GM12865 (cell line): ENCODE data around the gene RDH13.
A peak's percentile ranks its signal among the peaks of the same experiment; 100 is the strongest.
"Not testable (repeated sequence)": the region's sequence is repeated elsewhere in the genome, so short reads cannot be mapped to it uniquely, and the experiment has no call there.

Experiments used
- DNase-seq: peaks from one replicate; pipeline ENCODE4 v3.0.0; 2010; ENCODE audit warnings: low read depth
- H3K4me3 ChIP-seq: 2 replicates; pipeline ENCODE4 v1.5.1; 2011; ENCODE audit warnings: mild to moderate bottlenecking, low read depth, low read length, control low read depth
- CTCF ChIP-seq: IDR thresholded peaks from 2 replicates; pipeline ENCODE4 v1.5.1; 2011; ENCODE audit warnings: low read length, control low read depth, low read depth, inconsistent platforms; ENCODE audit not compliant: insufficient read depth; ENCODE audit errors: missing control alignments

Gene RDH13

GRCh38 chr19:55018216-55018615 lies 44.7 kb downstream of the RDH13 start:
- DNase-seq: no peak

GRCh38 chr19:55016017-55016416 lies 46.9 kb downstream of the RDH13 start:
- H3K4me3 ChIP-seq: no peak overlapping the region
- no peak for DNase-seq
- no peak for TF ChIP-seq CTCF

More at GRCh38 chr19:55018216-55018615, 44.7 kb downstream of the RDH13 start:
- no peak for TF ChIP-seq CTCF
- H3K4me3 ChIP-seq: no peak overlapping the region

GRCh38 chr19:55015126-55015525 lies 47.8 kb downstream of the RDH13 start:
- no peak for DNase-seq
- no peak for TF ChIP-seq CTCF
- no peak overlapping the region for H3K4me3 ChIP-seq

- DNase-seq: no peak
- no peak overlapping the region for H3K4me3 ChIP-seq
- TF ChIP-seq CTCF: no peak
These were observed 48.2 kb downstream of the RDH13 start for GRCh38 chr19:55014714-55015113.

- no peak for DNase-seq
- no peak for TF ChIP-seq CTCF
- no peak overlapping the region for H3K4me3 ChIP-seq
These were observed 49.4 kb downstream of the RDH13 start for GRCh38 chr19:55013596-55013995.

GRCh38 chr19:55012306-55012705 lies 50.6 kb downstream of the RDH13 start:
- TF ChIP-seq CTCF: no peak
- no peak for DNase-seq
- H3K4me3 ChIP-seq: no peak overlapping the region

GRCh38 chr19:55010561-55010960 lies 52.4 kb downstream of the RDH13 start:
- not testable (repeated sequence) for H3K4me3 ChIP-seq

GRCh38 chr19:55008781-55009180 lies 54.2 kb downstream of the RDH13 start:
- not testable (repeated sequence) for H3K4me3 ChIP-seq, DNase-seq

More at GRCh38 chr19:55010561-55010960, 52.4 kb downstream of the RDH13 start:
- not testable (repeated sequence) for DNase-seq

- not testable (repeated sequence) for DNase-seq, H3K4me3 ChIP-seq
These were observed 54.8 kb downstream of the RDH13 start for GRCh38 chr19:55008189-55008588.

GRCh38 chr19:55007537-55007936 lies 55.4 kb downstream of the RDH13 start:
- not testable (repeated sequence) for H3K4me3 ChIP-seq, DNase-seq

- not testable (repeated sequence) for DNase-seq
- peak overlapping the region; percentile 75 for H3K4me3 ChIP-seq
These were observed 56.2 kb downstream of the RDH13 start for GRCh38 chr19:55006795-55007194.
